Hippocampal formation (tissue), 2 donors: ENCODE measurements around the gene MYO16.

Source experiments
- DNase-seq, 2 donors: peaks; one replicate each; lab custom pipeline; 2025; lab: John Stamatoyannopoulos, UW

Gene MYO16

DNA sequence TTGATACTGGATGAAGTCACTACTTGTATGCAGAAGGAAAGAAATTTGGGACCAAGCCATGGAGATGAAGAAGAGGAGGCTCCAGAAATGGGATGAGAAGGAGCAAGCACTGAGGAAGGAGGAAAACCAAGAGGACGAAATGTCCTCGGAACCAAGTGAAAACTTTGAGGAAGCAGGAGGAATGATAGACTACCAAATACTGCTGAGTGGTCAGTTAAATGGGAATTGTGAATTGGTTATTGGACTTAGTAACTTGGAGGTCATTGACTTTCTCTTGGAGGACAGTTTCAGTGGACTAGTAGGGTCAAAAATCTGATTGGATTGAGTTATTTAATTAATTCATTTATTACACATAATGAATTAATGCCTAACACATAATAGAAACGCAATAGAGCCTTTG is 167.9 kb downstream of the MYO16 start:
- DNase-seq, result no peak

GRCh38 chr13:108807841-108808240 is 178.4 kb downstream of the MYO16 start:
- no peak for DNase-seq

DNA sequence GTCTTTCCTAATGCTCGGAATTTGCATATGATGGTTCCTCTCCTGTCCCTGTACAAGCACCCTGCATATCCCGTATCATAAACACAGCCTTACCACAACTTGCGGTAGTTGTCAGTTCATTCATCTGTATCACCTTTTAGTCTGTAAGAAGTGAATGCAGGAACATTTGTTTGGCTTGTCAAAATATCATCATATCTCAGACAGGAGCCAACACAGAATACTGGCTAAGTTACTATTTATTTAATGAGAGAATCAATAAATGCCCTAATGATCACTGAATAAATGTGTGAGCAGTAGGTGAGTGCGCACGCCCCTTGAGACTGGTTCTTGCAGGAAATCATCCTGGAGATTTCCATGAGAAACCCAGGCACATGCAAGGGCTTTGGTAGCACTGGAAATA is 182.8 kb downstream of the MYO16 start:
- DNase-seq, result no peak

GRCh38 chr13:108812661-108813060 is 183.2 kb downstream of the MYO16 start:
- no peak for DNase-seq

- DNase-seq, result no peak
These were observed 184.3 kb downstream of the MYO16 start for GRCh38 chr13:108813587-108814170.

- no peak for DNase-seq
These were observed 187.0 kb downstream of the MYO16 start for GRCh38 chr13:108816375-108816774.

DNA sequence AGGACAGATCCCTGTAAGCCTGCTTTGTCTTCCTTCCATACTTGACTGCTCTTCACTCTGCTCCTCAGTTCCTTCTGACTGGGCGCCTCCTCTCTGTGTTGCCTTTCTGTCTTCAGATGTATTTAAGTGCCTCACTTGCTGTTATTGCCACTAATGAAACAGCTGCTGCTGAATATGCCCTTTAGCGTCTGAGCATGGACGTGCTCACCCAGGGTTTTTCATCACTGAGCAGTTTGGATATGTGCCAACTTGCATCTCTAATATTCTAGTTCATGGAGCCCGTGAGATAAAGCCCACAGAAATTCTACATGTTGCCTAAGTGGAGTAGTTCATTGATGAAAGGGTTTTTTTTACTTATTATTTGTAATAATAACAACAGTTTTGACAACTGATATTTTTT is 198.2 kb downstream of the MYO16 start:
- no peak for DNase-seq

GRCh38 chr13:108828086-108828815 is 198.8 kb downstream of the MYO16 start:
- no peak for DNase-seq

- no peak for DNase-seq
These were observed 201.5 kb downstream of the MYO16 start for GRCh38 chr13:108830916-108831315.

GRCh38 chr13:108833531-108833930 is 204.1 kb downstream of the MYO16 start:
- DNase-seq, result no peak

- DNase-seq, result no peak
These were observed 204.8 kb downstream of the MYO16 start for GRCh38 chr13:108834193-108834592.

DNA sequence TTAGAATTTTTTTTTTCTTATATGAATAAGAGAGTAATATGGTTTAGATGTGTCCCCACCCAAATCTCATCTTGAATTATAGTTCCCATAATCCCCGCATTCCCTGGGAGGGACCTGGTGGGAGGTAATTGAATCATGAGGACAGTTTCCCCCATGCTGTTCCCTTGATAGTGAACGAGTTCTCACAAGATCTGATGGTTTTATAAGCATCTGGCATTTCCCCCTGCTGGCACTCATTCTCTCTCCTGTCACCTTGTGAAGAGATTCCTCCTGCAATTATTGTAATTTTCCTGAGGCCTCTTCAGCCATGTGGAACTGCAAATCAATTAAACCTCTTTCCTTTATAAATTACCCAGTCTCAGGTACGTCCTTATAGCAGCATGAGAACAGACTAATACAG is 205.7 kb downstream of the MYO16 start:
- no peak for DNase-seq

DNA sequence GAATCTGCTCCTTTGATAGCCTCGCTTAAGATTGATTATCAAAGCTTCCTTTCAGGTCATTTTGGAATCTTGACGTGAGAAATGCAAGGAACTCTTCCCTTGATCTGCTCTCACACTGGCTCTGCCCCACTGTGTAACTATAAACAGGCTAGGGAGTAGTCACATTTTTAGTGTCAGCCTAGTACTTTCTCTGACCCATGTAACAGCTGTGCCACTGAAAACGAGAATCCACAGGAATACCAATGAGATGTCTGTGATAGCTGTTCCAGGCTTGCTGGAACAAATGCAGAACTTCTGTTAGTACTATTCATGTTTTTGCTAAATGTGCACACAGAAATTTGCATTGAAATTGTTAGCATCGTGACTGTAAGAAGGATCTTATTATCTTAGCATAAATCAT is 221.3 kb downstream of the MYO16 start:
- DNase-seq, result peak in 1 of 2 donors; percentile 15

GRCh38 chr13:108851660-108852059 is 222.2 kb downstream of the MYO16 start:
- DNase-seq, result no peak

GRCh38 chr13:108853031-108853430 is 223.6 kb downstream of the MYO16 start:
- DNase-seq, result no peak

GRCh38 chr13:108855737-108856387 is 226.5 kb downstream of the MYO16 start:
- DNase-seq, result no peak

GRCh38 chr13:108858676-108859075 is 229.3 kb downstream of the MYO16 start:
- DNase-seq, result no peak

GRCh38 chr13:108859197-108860012 is 230.0 kb downstream of the MYO16 start:
- no peak for DNase-seq

- DNase-seq, result no peak
These were observed 231.0 kb downstream of the MYO16 start for GRCh38 chr13:108860418-108860817.

GRCh38 chr13:108877300-108877699 is 247.9 kb downstream of the MYO16 start:
- no peak for DNase-seq

GRCh38 chr13:108878732-108879131 is 249.3 kb downstream of the MYO16 start:
- DNase-seq, result no peak

DNA sequence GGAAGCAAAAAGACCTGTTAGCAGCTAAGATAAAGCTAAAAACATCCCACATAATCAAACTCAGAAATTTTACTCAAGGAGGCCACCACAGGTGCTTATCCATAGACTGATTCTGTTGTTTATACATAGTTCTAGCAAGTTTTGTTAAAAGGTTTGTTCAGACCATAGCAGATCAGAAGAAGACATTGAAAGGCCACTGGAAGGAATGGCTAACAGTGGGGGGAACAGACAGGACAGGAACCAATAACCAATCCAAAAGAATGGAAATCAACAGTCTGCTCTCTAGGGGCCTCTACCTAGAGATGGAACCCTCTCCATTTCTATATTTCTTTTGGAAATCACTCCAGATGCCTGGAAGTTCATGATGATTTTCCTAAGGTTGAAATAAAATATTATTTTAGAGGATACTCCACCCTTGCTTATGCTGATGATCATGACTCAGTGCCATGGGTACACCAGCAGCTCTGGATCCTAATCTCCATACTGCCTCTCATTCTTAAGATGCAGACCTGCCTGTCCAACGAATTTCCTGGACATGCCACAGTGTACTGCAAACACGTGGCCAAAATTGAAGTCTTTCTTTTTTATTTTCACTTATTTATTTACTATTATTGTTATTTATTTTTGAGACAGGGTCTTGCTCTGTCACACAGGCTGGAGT is 260.0 kb downstream of the MYO16 start:
- no peak for DNase-seq
